DMS53 treated with DMSO at 0.1 percent for 48 hours (cell line): ENCODE data around the gene STK10.

Source experiments
- DNase-seq: peaks from one replicate; lab custom pipeline; 2025; ENCODE audit not compliant: unreplicated experiment; lab: John Stamatoyannopoulos, UW

STK10 gene

DNA sequence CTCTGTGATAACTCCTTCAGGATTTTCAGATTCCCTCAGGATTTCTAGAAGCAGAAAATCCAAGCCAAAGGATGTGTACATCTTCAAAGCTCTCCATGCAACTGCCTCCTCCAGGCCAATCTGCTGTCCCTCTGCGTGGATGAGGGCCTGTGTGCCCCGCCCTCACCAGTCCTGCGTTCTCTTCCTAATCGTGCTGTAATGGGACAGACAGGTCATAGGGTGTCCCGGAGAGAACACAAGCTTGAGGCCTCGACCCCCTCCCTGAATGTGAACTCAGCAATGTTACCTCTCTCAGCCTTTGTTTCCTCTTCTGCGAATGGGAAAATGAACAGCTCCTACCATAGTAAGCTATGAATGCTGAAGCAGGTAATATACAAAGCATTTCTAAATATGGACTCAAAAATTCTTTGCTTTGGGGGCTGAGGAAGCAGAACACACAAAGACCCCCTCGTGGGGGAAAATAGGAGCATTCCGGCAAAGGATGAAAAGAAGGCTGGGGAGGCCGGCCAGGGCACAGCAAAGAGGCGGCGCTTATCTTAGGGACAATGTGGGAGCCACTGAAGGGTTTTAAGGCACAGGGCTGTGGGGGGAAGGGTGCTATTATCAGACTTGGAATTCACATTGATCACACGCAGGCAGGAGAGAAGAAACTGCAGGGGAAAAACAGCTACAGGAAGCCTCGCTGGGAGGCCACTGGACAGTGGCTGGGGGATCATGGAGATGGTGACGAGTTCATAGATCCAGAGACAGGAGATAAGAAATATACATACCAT, 124.4 kb downstream of the STK10 start:
- no peak for DNase-seq

- no peak for DNase-seq
Measured at GRCh38 chr5:172059661-172060100, 128.3 kb downstream of the STK10 start.

DNA sequence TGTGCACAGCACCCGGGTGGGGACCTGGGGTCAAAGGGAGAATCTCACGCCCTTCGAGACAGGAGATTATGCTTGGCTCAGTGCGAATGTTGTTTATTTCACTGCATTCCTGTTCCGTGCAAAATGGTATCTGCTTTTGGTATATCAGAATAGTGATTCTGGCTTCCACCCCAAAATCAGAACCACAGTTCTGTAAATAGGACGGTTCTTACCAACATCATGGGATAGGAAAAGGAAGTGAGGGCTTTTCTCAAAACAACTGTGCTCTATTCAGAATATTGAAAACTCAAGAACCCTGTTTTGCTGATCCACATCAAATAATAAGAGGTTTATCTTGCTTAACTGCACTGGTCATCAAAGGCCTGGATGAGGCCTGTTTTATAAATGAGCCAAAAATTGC, 129.9 kb downstream of the STK10 start:
- DNase-seq, result no peak

- no peak for DNase-seq
Measured at GRCh38 chr5:172055996-172056395, 132.0 kb downstream of the STK10 start.

DNA sequence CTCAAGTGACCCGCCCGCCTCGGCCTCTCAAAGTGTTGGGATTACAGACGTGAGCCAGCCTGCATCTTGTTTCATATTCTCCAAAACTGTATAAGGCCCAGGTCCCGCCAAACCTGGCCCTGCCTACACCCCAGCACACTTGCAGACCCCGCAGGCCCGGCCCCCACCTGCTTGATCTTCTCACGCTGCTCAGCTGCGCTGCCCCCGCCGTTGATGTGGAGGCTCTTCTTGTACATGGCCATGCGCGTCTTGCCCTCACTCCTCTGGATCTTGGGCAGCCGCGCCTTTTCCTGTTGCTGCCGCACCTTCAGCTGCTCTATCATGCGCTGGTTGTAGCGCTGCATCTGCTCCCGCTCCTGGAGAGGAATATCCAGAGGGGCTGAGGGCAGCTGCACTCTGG, 132.6 kb downstream of the STK10 start:
- no peak for DNase-seq

GRCh38 chr5:172054611-172055153, 133.3 kb downstream of the STK10 start:
- DNase-seq, result no peak

DNA sequence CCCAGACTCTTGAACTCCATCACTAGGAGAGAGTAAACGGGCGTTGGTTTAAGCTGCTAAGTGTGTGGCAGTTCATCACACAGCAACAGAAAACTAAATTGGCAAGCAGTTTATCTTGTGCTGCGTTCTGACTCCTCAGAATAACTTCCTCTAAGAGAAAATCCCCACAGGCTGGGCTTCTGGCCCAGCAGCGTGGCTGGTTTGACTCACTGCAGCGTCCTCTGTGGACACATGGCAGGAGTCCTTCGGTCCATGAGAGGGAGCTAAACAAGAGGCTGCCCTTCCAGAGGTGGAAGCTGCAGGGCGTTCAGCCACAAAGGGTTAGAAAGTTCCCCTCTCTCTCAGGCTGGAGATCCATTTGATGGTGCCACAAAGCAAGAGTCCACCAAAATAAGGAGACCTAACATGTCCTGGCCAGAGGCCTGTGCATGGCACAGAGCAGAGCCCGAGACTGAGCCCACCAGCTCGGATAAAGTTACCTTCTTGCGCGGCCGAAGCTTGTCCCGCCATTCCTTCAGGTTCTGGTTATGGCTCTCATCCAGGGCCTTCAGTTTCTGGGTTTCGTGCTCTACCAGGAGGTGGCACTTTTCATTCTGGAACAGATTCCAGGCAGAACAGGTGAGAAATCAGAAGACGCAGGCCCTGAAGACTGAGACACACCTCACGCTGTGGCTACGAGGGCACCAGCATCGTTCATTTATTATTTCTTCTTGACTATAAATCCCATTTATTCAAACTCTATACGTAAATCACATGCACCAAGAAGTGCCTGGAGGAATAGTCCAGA, 135.4 kb downstream of the STK10 start:
- no peak for DNase-seq

DNA sequence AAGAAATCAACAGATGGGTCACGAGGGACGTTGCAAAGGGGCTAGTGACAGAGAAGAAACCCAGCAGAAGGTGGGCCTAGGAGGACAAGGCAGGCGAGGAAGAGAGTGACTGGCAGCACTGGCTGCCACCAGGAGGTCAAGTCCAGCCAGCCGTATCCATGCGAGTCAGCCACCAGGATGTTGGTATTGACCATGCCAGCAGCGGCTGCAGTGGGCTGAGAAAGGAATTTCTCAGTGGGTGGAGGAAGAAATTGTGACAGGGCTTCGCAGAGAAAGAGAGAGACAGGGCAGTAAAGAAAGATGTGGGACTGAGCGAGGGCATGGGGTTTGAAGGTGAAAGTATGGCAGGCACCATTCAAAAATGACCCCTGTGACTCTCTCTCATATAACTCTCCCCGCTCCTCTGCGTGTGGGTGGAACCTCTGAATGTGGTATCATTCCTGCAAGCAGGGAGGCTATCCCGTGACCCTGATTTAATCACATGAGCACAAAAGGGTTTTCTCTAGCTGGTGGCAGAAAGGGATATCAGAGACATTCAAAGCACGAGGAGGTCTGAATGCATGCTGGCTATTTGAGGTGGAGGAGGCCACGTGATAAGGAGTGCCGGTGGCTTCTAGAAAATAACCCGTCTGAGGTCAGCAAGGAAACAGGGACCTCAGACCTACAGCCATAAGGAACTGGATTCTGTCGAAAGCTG, 136.2 kb downstream of the STK10 start:
- DNase-seq, result no peak

- no peak for DNase-seq
Measured at GRCh38 chr5:172050080-172050479, 137.9 kb downstream of the STK10 start.

GRCh38 chr5:172049226-172049796, 138.7 kb downstream of the STK10 start:
- no peak for DNase-seq

- DNase-seq, result no peak
Measured at GRCh38 chr5:172048539-172049101, 139.4 kb downstream of the STK10 start.

DNA sequence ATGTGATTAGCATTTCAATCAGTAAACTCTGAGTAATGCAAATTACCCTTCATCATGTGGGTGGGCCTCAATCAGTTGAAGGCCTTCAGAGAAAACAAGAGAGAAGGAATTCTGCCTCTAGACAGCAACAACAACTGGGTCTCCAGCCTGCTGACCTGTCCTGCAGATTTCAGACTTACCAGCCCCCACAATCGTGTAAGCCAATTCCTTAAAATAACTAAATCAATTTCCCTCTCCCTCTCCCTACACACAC, 139.9 kb downstream of the STK10 start:
- DNase-seq, result no peak

GRCh38 chr5:172046593-172046992, 141.4 kb downstream of the STK10 start:
- DNase-seq, result no peak

- DNase-seq, result no peak
Measured at GRCh38 chr5:172045315-172045632, 142.8 kb downstream of the STK10 start.

DNA sequence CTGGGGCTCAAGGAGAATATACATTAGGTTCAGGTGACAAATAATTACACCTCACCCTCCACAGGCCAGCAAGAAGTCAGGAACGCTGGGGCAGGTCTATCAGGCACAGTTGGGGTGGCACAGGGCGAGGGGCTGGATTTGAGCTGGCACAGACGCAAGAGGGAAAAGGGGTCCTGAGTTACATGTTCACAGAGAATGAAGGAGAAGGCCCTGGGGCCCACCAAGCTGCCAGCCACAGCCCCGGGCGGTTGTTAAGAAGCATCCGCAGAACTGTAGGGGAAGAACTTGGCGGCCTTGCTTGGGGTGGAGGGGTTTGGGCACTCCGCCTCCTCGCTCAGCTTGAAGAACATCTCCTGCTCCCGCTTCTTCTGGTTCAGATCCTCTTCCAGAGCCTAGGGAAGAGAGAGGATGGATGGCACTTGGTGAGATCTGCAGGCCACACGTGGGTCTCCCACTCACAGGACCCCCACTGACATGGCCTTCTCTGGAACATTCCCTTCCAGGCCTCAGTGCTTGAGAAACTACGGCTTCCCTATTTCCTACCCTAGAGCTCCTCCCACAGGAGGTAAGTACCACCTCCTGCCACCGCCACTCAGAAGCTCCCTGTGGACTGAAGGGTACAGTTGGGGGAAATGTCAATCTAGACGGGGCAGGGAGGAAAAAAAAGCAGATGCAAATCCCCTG, 143.3 kb downstream of the STK10 start:
- DNase-seq, result no peak

GRCh38 chr5:172043865-172044264, 144.2 kb downstream of the STK10 start:
- no peak for DNase-seq

DNA sequence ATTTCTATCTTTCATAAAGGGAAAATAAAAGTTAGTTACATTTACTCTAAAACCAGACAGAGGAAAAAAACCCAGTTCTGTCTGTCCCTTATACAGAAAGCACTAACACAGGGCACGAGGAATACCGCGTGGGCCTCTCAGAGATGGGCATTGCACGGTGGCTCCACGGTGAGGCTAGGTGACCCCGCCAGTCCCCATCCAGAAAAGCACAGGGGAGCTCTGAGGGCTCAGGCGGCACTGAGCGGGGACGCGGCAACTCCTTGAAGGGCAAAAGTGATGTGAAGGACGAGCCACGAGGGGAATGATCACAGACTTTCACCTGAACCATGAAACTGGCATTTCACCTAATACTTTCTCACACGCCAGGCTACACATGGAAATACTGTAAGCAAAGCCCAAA, 145.8 kb downstream of the STK10 start:
- no peak for DNase-seq

DNA sequence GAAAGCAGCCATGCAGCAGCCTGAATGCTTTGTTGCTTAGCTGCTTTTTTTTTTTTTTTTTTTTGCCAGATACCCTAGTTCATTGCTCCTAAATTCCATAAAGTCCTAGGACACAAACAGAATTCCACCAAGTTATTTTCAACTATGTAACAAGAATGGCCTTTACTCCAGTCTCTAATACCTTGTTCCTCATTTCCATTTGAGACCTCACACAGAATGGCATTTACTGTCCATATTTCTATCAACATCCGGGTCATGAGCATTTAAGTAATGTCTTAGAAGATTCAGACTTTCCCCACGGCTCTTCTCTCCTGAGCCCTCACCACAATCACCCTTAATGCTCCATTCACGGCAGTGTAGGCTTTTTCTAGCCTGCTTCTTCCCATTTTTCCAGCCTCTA, 149.9 kb downstream of the STK10 start:
- no peak for DNase-seq

- no peak for DNase-seq
Measured at GRCh38 chr5:172035049-172035448, 153.0 kb downstream of the STK10 start.

DNA sequence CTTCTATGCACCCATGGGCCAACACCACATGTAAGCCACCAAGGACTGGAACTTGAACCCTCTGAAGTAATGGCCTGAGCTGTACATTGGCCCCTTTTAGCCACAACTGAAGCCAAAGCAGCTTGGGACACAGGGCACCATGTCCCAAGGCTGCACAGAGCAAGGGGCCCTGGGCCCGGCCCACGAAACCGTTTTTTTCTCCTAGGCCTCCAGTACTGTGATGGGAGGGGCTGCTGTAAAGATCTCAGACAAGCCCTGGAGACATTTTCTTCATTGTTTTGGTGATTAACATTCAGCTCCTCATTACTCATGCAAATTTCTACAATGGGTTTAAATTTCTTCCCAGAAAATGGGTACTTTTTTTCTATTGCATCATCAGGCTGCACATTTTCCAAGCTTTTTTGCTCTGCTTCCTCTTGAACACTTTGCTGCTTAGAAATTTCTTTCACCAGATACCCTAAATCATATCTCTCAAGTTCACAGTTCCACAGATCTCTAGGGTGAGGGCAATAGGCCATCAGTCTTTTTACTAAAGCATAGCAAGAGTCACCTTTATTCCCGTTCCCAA, 156.0 kb downstream of the STK10 start:
- DNase-seq, result no peak
